ENCODE results near the gene IGSF8. TPM values are rescaled to one million over a fixed set of nuclear protein-coding genes. Genes with fewer than 3 reads are reported as not detected.

IGSF8 gene
- total RNA-seq, 1 donor from 2014 or later: 25.3 TPM

- Mint-ChIP-seq H3K9me3 (ENCODE audit: low read depth) (no peaks in the 10 kb centered on the region), H3K27ac (ENCODE audit: unreplicated experiment) (no peak overlapping the region), H3K27me3 (ENCODE audit: low read depth) (peaks cover 56% of the 10 kb centered on the region), H3K4me1 (ENCODE audit: low read depth) (peaks cover 2% of the 10 kb centered on the region), H3K4me3 (ENCODE audit: unreplicated experiment) (no peak overlapping the region), H3K36me3 (ENCODE audit: low read depth) (no peaks in the 10 kb centered on the region)
- peak; percentile 17 for DNase-seq (ENCODE audit: low spot score)
- no peak for TF ChIP-seq CTCF (IDR thresholded peaks at IDR 0.05)
Observed at GRCh38 chr1:160064746-160065145, 33.7 kb downstream of the IGSF8 start.

GRCh38 chr1:160064164-160064563 lies 34.3 kb downstream of the IGSF8 start:
- TF ChIP-seq CTCF (IDR thresholded peaks at IDR 0.05): no peak
- no peaks in the 10 kb centered on the region for H3K9me3 Mint-ChIP-seq (ENCODE audit: low read depth)
- H3K27me3 Mint-ChIP-seq (ENCODE audit: low read depth): peaks cover 56% of the 10 kb centered on the region
- no peak for DNase-seq (ENCODE audit: low spot score)
- no peaks in the 10 kb centered on the region for H3K36me3 Mint-ChIP-seq (ENCODE audit: low read depth)
- H3K4me1 Mint-ChIP-seq (ENCODE audit: low read depth): no peaks in the 10 kb centered on the region
- no peak overlapping the region for H3K4me3 Mint-ChIP-seq (ENCODE audit: unreplicated experiment)
- no peak overlapping the region for H3K27ac Mint-ChIP-seq (ENCODE audit: unreplicated experiment)

- H3K4me1 Mint-ChIP-seq (ENCODE audit: low read depth): no peaks in the 10 kb centered on the region
- H3K9me3 Mint-ChIP-seq (ENCODE audit: low read depth): no peaks in the 10 kb centered on the region
- no peak for TF ChIP-seq CTCF (IDR thresholded peaks at IDR 0.05)
- H3K27me3 Mint-ChIP-seq (ENCODE audit: low read depth): peaks cover 62% of the 10 kb centered on the region
- H3K4me3 Mint-ChIP-seq (ENCODE audit: unreplicated experiment): no peak overlapping the region
- H3K36me3 Mint-ChIP-seq (ENCODE audit: low read depth): no peaks in the 10 kb centered on the region
- DNase-seq (ENCODE audit: low spot score): no peak
- no peak overlapping the region for H3K27ac Mint-ChIP-seq (ENCODE audit: unreplicated experiment)
Observed at GRCh38 chr1:160063176-160063575, 35.2 kb downstream of the IGSF8 start.

GRCh38 chr1:160062230-160062532 lies 36.2 kb downstream of the IGSF8 start:
- no peak for TF ChIP-seq CTCF (IDR thresholded peaks at IDR 0.05)
- no peaks in the 10 kb centered on the region for H3K36me3 Mint-ChIP-seq (ENCODE audit: low read depth)
- no peaks in the 10 kb centered on the region for H3K4me1 Mint-ChIP-seq (ENCODE audit: low read depth)
- H3K9me3 Mint-ChIP-seq (ENCODE audit: low read depth): no peaks in the 10 kb centered on the region
- no peak overlapping the region for H3K4me3 Mint-ChIP-seq (ENCODE audit: unreplicated experiment)
- H3K27me3 Mint-ChIP-seq (ENCODE audit: low read depth): peaks cover 69% of the 10 kb centered on the region
- no peak for DNase-seq (ENCODE audit: low spot score)
- no peak overlapping the region for H3K27ac Mint-ChIP-seq (ENCODE audit: unreplicated experiment)

GRCh38 chr1:160061369-160062229 lies 36.8 kb downstream of the IGSF8 start:
- Mint-ChIP-seq H3K27me3 (ENCODE audit: low read depth) (peaks cover 69% of the 10 kb centered on the region), H3K4me3 (ENCODE audit: unreplicated experiment) (no peak overlapping the region)
- no peak for TF ChIP-seq CTCF (IDR thresholded peaks at IDR 0.05)

More at GRCh38 chr1:160061369-160062229, 36.8 kb downstream of the IGSF8 start:
- no peaks in the 10 kb centered on the region for H3K36me3 Mint-ChIP-seq (ENCODE audit: low read depth)
- DNase-seq (ENCODE audit: low spot score): no peak
- H3K4me1 Mint-ChIP-seq (ENCODE audit: low read depth): no peaks in the 10 kb centered on the region
- no peak overlapping the region for H3K27ac Mint-ChIP-seq (ENCODE audit: unreplicated experiment)
- no peaks in the 10 kb centered on the region for H3K9me3 Mint-ChIP-seq (ENCODE audit: low read depth)

Measured in chondrocyte (in vitro differentiated cells).